Transverse colon (tissue), 4 donors: ENCODE results near the gene ZNF184. TPM values are rescaled to one million over a fixed set of nuclear protein-coding genes. Genes with fewer than 3 reads are reported as not detected.

Source experiments
- small RNA-seq, 4 donors: library from RNA; depleted of rRNA; stranded (forward); fragments of <200 nt; gene quantifications; one replicate each; pipeline ENCODE3, GENCODE V24; 2016
- total RNA-seq, 4 donors: library from RNA; depleted of rRNA; stranded (reverse); fragments of >200 nt; gene quantifications; one replicate each; pipeline ENCODE4 v1.1.0, GENCODE V29; 2016

ZNF184 gene
- total RNA-seq, 4 donors from 2014 or later: 2.8 to 9.7 (median 6.9) TPM

Small RNAs within 50 kb of the gene (small RNA-seq; reads per million reads assigned to genes)
- gene AL021918.1 (0 reads per million in 4 donors), gene AL021918.2 (0 reads per million in 4 donors), gene MCFD2P1 (0 reads per million in 4 donors)

Other genes with a start within 250 kb of the ZNF184 start
- 10 to 100 TPM in 3 of 4 donors, 1 to 10 TPM in 1; 9.0 to 34.5 (median 18.8) TPM for gene PRSS16, start 225.4 kb downstream of the ZNF184 start, total RNA-seq
- gene POM121L2, start 160.8 kb downstream of the ZNF184 start, total RNA-seq: not detected
- gene ZNF391, start 84.3 kb downstream of the ZNF184 start, total RNA-seq: 1 to 10 TPM in 2 of 4 donors, under 1 TPM in 1, not detected in 1; 0.75 to 2.4 (median 1.2) TPM